A673 (cell line): ENCODE results near the gene MS4A18.

Source experiments
- CTCF ChIP-seq: fragments of 300-800, 200-600 bp; sonication (generic); conservative IDR thresholded peaks from 2 replicates; pipeline ENCODE4 v1.5.1; 2017; ENCODE audit warnings: low read depth, mild to moderate bottlenecking, antibody characterized with exemption, low read length, moderate library complexity, mixed read lengths
- EZH2 ChIP-seq: fragments of 200-600 bp; sonication (generic); IDR thresholded peaks from 2 replicates; pipeline ENCODE4 v1.6.1; 2017; ENCODE audit warnings: borderline replicate concordance, low read depth, mild to moderate bottlenecking, mixed read lengths, antibody characterized with exemption, low read length; ENCODE audit not compliant: poor library complexity, severe bottlenecking

- TF ChIP-seq CTCF (peak; percentile 70), EZH2 (no peak)
These were observed 42.9 kb downstream of the MS4A18 start for GRCh38 chr11:60767388-60767811.
